Kidney (tissue), 14 donors: ENCODE measurements around the gene DISC1. TPM values are rescaled to one million over a fixed set of nuclear protein-coding genes. Genes with fewer than 3 reads are reported as not detected.

Experiments used
- DNase-seq, 5 donors: peaks; one replicate each; pipeline ENCODE4 v3.0.0-alpha.2; 2013 to 2020
- FAIRE-seq: peaks from 2 replicates; lab custom pipeline; 2012; peaks lifted over from hg19 to GRCh38; lab: Jason Lieb, UNC
- H3K27ac ChIP-seq, 2 donors: one replicate each; pipeline ENCODE4 v1.7.0; 2013; ENCODE audit warnings: low read depth in 2 of 2, low read length in 2 of 2, inconsistent platforms in 1 of 2
- H3K27me3 ChIP-seq: one replicate; pipeline ENCODE4 v1.7.1; 2013; ENCODE audit warnings: low read length, inconsistent platforms; ENCODE audit not compliant: control insufficient read depth, insufficient read depth
- H3K36me3 ChIP-seq, 3 donors: one replicate each; pipeline versions ENCODE4 v1.7.0 to v1.7.1; 2013; ENCODE audit warnings: low read length in 3 of 3, control low read depth in 1 of 3, inconsistent platforms in 1 of 3; ENCODE audit not compliant: insufficient read depth in 3 of 3, control insufficient read depth in 2 of 3
- H3K4me1 ChIP-seq, 3 donors: one replicate each; pipeline versions ENCODE4 v1.7.0 to v1.7.1; 2013; ENCODE audit warnings: low read length in 3 of 3, inconsistent platforms in 1 of 3, low read depth in 1 of 3; ENCODE audit not compliant: control insufficient read depth in 2 of 3, insufficient read depth in 2 of 3
- H3K4me3 ChIP-seq, 3 donors: one replicate each; pipeline versions ENCODE4 v1.7.0 to v1.8.1; 2013; ENCODE audit warnings: low read length in 3 of 3, control low read depth in 1 of 3, inconsistent platforms in 1 of 3
- H3K9ac ChIP-seq, 3 donors: one replicate each; pipeline versions ENCODE4 v1.7.0 to v1.7.1; 2013; ENCODE audit warnings: low read length in 3 of 3, control low read depth in 1 of 3, inconsistent platforms in 1 of 3
- H3K9me3 ChIP-seq, 3 donors: one replicate each; pipeline versions ENCODE4 v1.7.0 to v1.7.1; 2013; ENCODE audit warnings: low read length in 3 of 3, control low read depth in 1 of 3, inconsistent platforms in 1 of 3; ENCODE audit not compliant: control insufficient read depth in 2 of 3, insufficient read depth in 1 of 3
- intact Hi-C: fragments of 100-400 bp; cut with DNase I; formaldehyde crosslinking; loops from one replicate; pipeline ENCODE4 v1.11.1; 2022
- polyA plus RNA-seq: library from polyadenylated mRNA; stranded (reverse); fragments of 350-450 nt; fragmentation: Illumina TruSeq; extraction: RNeasy Lipid Tissue Mini Kit (QIAGEN cat#74804); gene quantifications from one replicate; pipeline ENCODE4 v1.2.3, GENCODE V29; 2014; ENCODE audit warnings: low read depth, low replicate concordance; ENCODE audit not compliant: insufficient read depth
- total RNA-seq: library from RNA; stranded (reverse); fragmentation: NEBNext Ultra II Directional; extraction: Animal tissue kit (Norgen Biotek cat#: 25700); gene quantifications from one replicate; pipeline ENCODE4 v1.2.1, GENCODE V29; 2021
- TF ChIP-seq, protein P1 (sequence below): IDR thresholded peaks from 3 replicates; pipeline ENCODE4 v1.5.1; 2012; ENCODE audit warnings: mild to moderate bottlenecking, moderate library complexity, borderline replicate concordance; ENCODE audit not compliant: insufficient read depth; ENCODE audit errors: extremely low read depth
- donor health status: control.
- donor health status: control.
- donor health status: control.
- donor health status: control.
- donor health status: control.
- donor health status: DM: yes; HTN: yes; CAD: no.
- donor health status: Normal renal cell carcinoma (clear cell type).

DISC1 gene
- total and polyA plus RNA-seq, 2 donors from 2014 or later, result 0.80 to 15.9 TPM

DNA sequence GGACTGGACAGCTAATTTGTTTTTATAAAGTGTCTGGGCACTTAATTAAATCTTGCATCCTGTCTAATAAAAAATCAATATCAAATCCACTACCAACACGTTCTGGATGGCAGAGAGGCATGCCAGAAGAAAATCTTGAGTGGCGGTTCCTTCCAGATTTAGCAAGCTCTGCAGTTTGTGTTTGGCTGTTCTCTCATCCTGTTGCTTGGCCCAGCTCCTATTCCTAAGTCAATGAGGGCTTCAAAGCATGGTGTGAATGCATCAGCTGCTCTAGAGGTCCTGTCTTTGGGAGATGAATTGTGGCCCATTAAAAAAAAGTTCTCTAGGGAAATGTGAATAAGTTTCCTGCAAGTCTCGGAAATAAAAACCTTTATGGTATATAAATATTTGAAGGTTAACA is 90.3 kb downstream of the DISC1 start:
- TF ChIP-seq, protein P1, sequence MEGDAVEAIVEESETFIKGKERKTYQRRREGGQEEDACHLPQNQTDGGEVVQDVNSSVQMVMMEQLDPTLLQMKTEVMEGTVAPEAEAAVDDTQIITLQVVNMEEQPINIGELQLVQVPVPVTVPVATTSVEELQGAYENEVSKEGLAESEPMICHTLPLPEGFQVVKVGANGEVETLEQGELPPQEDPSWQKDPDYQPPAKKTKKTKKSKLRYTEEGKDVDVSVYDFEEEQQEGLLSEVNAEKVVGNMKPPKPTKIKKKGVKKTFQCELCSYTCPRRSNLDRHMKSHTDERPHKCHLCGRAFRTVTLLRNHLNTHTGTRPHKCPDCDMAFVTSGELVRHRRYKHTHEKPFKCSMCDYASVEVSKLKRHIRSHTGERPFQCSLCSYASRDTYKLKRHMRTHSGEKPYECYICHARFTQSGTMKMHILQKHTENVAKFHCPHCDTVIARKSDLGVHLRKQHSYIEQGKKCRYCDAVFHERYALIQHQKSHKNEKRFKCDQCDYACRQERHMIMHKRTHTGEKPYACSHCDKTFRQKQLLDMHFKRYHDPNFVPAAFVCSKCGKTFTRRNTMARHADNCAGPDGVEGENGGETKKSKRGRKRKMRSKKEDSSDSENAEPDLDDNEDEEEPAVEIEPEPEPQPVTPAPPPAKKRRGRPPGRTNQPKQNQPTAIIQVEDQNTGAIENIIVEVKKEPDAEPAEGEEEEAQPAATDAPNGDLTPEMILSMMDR, result no peak
- FAIRE-seq (no peak), DNase-seq (no peak)
- no peaks in the 10 kb centered on the region for H3K27me3 ChIP-seq
- H3K9me3 ChIP-seq, result no peaks in the 10 kb centered on the region
- H3K27ac ChIP-seq, result no peak overlapping the region
- no peaks in the 10 kb centered on the region for H3K4me1 ChIP-seq
- no peak overlapping the region for H3K4me3 ChIP-seq
- no peak overlapping the region for H3K9ac ChIP-seq
- intact Hi-C loops, result no loop called here
- H3K36me3 ChIP-seq, result no peaks in the 10 kb centered on the region

DNA sequence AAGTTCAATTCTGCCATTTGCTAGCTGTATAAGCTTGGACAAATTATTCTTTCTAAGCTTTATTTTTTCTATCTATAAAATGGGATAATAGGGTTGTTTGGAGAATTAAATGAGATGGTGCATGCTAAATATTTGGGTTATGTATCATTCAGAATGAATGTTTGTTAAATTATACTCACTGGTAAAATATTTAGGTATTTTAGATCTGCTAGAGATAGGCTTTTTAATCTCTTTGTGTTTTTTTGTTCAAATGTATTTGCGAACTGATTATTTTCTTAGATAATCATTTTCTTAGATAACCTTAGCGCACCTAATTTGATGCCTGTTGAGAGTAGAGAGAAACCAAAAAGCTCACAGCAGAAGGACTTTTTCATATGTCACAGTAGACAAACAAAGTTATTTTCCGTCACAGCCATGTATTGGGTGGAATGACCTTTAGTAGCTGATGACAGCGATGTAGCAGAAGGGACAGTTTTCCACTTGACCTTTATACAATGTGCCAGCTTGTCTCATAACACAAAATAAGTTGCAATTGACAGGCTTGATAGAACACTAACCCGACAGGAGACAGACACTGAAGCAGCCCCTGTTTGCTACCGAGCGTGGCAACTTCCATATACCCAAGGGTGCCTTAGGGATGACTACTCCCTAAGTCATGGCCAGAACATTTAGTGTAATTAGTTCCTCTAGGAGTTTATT is 93.0 kb downstream of the DISC1 start:
- Histone ChIP-seq H3K27me3 (no peaks in the 10 kb centered on the region), H3K4me1 (no peaks in the 10 kb centered on the region), H3K4me3 (no peak overlapping the region), H3K36me3 (no peaks in the 10 kb centered on the region), H3K27ac (no peak overlapping the region), H3K9ac (no peak overlapping the region), H3K9me3 (no peaks in the 10 kb centered on the region)
- intact Hi-C loops, result no loop called here
- DNase-seq (no peak), FAIRE-seq (no peak)
- TF ChIP-seq, protein P1, result no peak

DNA sequence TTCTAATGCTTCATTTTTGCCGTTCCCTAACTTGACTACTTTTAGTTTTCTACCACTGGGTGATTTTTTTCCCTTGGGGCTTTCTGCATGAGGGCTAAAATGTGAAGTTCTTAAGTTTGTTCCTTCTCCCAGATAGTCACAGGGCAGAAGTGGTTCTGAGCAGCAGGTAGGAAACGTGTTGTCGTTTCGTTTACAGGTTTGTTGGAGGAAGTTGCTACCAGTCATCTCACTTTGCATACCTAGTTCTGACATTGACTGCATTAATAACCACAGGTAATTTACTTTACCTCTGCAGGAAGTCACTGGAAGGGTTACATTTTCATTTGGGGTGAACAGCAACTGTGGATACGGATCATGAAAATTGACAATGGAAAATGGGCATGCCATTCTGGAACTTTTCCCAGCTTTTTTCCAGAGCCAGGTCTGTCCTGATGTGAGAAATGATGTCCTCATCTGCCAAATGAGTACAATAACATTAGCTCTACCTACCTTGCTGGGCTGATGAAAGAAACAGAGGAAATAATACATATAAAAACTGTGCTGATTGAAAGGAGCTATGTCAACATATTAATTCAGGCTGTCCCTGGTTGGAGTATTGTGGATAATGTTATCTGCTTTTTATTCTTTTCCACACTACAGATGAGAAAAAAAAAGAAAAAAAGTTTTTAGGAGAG is 94.2 kb downstream of the DISC1 start:
- Histone ChIP-seq H3K4me1 (no peaks in the 10 kb centered on the region), H3K4me3 (no peak overlapping the region), H3K27ac (no peak overlapping the region), H3K9ac (no peak overlapping the region), H3K9me3 (no peaks in the 10 kb centered on the region), H3K27me3 (no peaks in the 10 kb centered on the region), H3K36me3 (no peaks in the 10 kb centered on the region)
- TF ChIP-seq, protein P1, result no peak
- DNase-seq, result no peak
- intact Hi-C loops, result no loop called here
- FAIRE-seq, result no peak
